Measurements from ENCODE around the gene CHAF1B. TPM values are rescaled to one million over a fixed set of nuclear protein-coding genes. Genes with fewer than 3 reads are reported as not detected.

The CHAF1B gene
- total RNA-seq, 2 experiments from 2014 or later, result 30.9 to 34.7 TPM

DNA sequence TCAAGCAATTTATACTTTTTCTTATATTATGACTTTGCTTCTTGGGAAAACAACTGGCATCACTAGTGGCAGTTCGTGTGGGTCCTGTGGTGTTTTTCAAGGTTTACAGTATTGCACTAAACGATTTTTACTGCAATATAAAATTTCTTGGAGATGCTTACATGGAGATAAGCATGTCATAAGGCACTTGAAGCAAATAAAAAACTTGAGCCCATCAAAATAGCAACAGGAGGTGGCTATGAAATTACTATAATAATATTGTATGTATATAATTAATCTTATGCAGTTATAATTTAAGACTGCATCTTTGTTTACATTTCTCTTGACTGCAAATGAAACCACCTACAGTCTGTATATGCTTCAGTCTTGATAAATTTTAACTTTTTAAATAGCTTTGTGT lies 29.3 kb upstream of the CHAF1B start:
- POLR2A ChIA-PET, result no interaction called here
- Mint-ChIP-seq H3K27me3 (no peaks in the 10 kb centered on the region), H3K36me3 (ENCODE audit: low read depth) (peaks cover 26% of the 10 kb centered on the region), H3K9me3 (no peaks in the 10 kb centered on the region), H3K4me1 (ENCODE audit: low read depth) (no peaks in the 10 kb centered on the region), H3K27ac (no peak overlapping the region), H3K4me3 (no peak overlapping the region)
- intact Hi-C loops (cut with micrococcal nuclease), result no loop called here
- no peak for ATAC-seq
- CTCF ChIA-PET, result interaction anchor here (1.1 kb wide), 1 partner anchor 18 kb away, joined by 3 read pairs; no protein-coding TSS in a partner anchor
- no peak for DNase-seq
- TF ChIP-seq, protein P1, sequence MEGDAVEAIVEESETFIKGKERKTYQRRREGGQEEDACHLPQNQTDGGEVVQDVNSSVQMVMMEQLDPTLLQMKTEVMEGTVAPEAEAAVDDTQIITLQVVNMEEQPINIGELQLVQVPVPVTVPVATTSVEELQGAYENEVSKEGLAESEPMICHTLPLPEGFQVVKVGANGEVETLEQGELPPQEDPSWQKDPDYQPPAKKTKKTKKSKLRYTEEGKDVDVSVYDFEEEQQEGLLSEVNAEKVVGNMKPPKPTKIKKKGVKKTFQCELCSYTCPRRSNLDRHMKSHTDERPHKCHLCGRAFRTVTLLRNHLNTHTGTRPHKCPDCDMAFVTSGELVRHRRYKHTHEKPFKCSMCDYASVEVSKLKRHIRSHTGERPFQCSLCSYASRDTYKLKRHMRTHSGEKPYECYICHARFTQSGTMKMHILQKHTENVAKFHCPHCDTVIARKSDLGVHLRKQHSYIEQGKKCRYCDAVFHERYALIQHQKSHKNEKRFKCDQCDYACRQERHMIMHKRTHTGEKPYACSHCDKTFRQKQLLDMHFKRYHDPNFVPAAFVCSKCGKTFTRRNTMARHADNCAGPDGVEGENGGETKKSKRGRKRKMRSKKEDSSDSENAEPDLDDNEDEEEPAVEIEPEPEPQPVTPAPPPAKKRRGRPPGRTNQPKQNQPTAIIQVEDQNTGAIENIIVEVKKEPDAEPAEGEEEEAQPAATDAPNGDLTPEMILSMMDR (IDR thresholded peaks at IDR 0.05), result no peak

DNA sequence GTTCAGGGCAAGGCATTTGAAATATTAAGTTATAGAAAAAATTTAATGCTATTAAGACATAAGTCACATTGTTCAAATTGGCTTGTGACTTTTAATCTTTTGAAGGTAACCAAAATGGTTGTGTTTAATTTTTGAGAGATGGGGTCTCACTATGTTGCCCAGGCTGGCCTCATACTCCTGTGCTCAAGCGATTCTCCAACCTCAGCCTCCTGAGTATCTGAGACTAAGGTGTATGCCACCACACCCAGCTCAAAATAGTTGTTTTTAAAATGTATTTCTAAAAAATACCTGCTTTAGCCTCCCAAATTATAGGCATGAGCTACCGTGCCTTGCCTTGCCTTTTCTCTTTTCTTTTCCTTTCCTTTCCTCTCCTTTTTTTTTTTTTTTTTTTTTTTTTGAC lies 26.0 kb upstream of the CHAF1B start:
- Mint-ChIP-seq H3K4me1 (ENCODE audit: low read depth) (no peaks in the 10 kb centered on the region), H3K27ac (no peak overlapping the region), H3K9me3 (no peaks in the 10 kb centered on the region), H3K36me3 (ENCODE audit: low read depth) (peaks cover 30% of the 10 kb centered on the region), H3K4me3 (no peak overlapping the region), H3K27me3 (no peaks in the 10 kb centered on the region)
- no peak for DNase-seq
- intact Hi-C loops (cut with micrococcal nuclease), result no loop called here
- POLR2A ChIA-PET, result no interaction called here
- ATAC-seq, result no peak
- CTCF ChIA-PET, result no interaction called here
- TF ChIP-seq, protein P1 (IDR thresholded peaks at IDR 0.05), result no peak

DNA sequence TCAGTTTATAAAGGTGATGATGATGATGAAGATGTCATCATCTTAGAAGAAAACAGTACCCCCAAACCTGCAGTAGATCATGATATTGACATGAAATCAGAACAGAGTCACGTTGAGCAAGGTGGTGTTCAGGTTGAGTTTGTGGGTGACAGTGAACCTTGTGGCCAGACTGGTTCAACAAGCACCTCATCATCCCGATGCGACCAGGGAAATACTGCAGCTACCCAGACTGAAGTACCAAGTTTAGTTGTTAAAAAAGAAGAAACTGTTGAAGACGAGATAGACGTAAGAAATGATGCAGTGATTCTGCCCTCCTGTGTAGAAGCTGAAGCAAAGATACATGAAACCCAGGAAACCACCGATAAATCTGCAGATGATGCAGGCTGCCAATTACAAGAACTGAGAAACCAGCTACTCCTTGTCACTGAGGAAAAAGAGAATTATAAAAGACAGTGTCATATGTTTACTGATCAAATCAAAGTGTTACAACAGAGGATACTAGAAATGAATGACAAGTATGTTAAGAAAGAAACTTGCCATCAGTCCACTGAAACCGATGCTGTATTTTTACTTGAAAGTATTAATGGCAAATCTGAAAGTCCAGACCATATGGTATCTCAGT lies 16.0 kb upstream of the CHAF1B start:
- POLR2A ChIA-PET, result interaction anchor here (0.6 to 1.2 kb wide), 3 partner anchors 16 to 21 kb away, joined by 3 to 5 read pairs (median 3); partner anchors contain the start of gene CHAF1B
- H3K27me3 Mint-ChIP-seq, result no peaks in the 10 kb centered on the region
- peaks cover 38% of the 10 kb centered on the region for H3K36me3 Mint-ChIP-seq (ENCODE audit: low read depth)
- intact Hi-C loops (cut with micrococcal nuclease), result no loop called here
- DNase-seq (no peak), ATAC-seq (peak; percentile 17)
- peaks cover 3% of the 10 kb centered on the region for H3K4me1 Mint-ChIP-seq (ENCODE audit: low read depth)
- H3K4me3 Mint-ChIP-seq, result no peak overlapping the region
- TF ChIP-seq, protein P1 (IDR thresholded peaks at IDR 0.05), result no peak
- CTCF ChIA-PET, result no interaction called here
- no peaks in the 10 kb centered on the region for H3K9me3 Mint-ChIP-seq
- H3K27ac Mint-ChIP-seq, result peak overlapping the region; percentile 40

DNA sequence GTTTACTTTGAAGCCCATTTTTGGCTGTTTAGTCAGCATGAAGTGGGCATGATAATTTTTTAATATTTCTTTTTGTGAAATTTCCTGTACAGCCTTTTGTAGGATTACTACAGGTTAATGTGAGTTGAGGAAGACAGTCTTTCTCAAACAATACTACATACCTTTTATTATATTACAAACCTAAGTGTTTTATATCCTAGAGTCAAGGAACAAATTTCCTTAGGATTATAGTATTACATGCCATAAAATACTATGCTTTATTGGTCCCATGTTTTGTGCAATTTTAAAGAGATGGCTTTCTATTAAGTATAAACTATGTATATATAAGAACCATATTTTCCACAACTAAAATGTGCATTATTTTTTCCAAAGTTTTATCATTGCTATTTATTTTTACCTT lies 9.2 kb upstream of the CHAF1B start:
- Mint-ChIP-seq H3K36me3 (ENCODE audit: low read depth) (peaks cover 18% of the 10 kb centered on the region), H3K4me3 (no peak overlapping the region), H3K27ac (no peak overlapping the region), H3K27me3 (no peaks in the 10 kb centered on the region), H3K9me3 (no peaks in the 10 kb centered on the region), H3K4me1 (ENCODE audit: low read depth) (peaks cover 4% of the 10 kb centered on the region)
- ChIA-PET POLR2A (no interaction called here), CTCF (interaction anchor here (1.0 kb wide), 1 partner anchor 13 kb away, joined by 4 read pairs; no protein-coding TSS in a partner anchor)
- TF ChIP-seq, protein P1 (IDR thresholded peaks at IDR 0.05), result no peak
- intact Hi-C loops (cut with micrococcal nuclease), result no loop called here
- no peak for ATAC-seq
- DNase-seq, result no peak

DNA sequence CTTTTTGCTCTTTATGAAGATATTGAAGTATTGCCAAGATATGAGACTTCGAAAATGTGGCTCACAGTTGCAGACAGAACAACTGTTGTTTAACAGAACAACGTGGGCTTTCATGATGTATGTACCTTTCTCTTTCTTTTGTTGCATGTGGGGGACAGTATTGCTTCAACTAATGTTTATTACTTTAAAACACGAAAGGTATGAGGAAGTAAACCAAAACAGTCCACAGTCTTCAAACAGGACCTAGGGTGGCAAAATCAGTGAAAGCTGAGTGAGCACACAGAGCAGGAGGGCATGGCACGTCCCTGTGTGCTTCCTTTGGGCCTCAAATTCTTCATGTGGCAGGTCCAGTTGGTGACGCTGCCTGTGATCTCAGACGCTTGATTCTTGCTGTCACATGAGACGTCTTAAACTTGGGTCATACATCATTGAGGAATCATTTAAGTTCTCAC lies 7.8 kb upstream of the CHAF1B start:
- ATAC-seq (no peak), DNase-seq (no peak)
- ChIA-PET CTCF (no interaction called here), POLR2A (interaction anchor here (1.1 kb wide), 1 partner anchor 10 kb away, joined by 3 read pairs; no protein-coding TSS in a partner anchor)
- no peak overlapping the region for H3K27ac Mint-ChIP-seq
- peaks cover 5% of the 10 kb centered on the region for H3K4me1 Mint-ChIP-seq (ENCODE audit: low read depth)
- intact Hi-C loops (cut with micrococcal nuclease), result no loop called here
- H3K36me3 Mint-ChIP-seq (ENCODE audit: low read depth), result peaks cover 11% of the 10 kb centered on the region
- H3K9me3 Mint-ChIP-seq, result no peaks in the 10 kb centered on the region
- TF ChIP-seq, protein P1 (IDR thresholded peaks at IDR 0.05), result no peak
- no peaks in the 10 kb centered on the region for H3K27me3 Mint-ChIP-seq
- no peak overlapping the region for H3K4me3 Mint-ChIP-seq

Measured in activated CD8-positive, alpha-beta T cell treated with anti-CD3 and anti-CD28 coated beads for 36 hours (primary cell).